GM21786 (cell line): ENCODE data around the gene MSANTD3.

ENCODE experiments used
- ATAC-seq: cut with Tn5 transposase; IDR thresholded peaks from one replicate; pipeline ENCODE4 v1.9.1; 2021; ENCODE audit not compliant: unreplicated experiment

The MSANTD3 gene

GRCh38 chr9:100465274-100465673 is 38.3 kb downstream of the MSANTD3 start:
- ATAC-seq = no peak

GRCh38 chr9:100465761-100466160 is 38.8 kb downstream of the MSANTD3 start:
- ATAC-seq = no peak

- no peak for ATAC-seq
Measured at GRCh38 chr9:100466171-100466828, 39.4 kb downstream of the MSANTD3 start.

GRCh38 chr9:100466829-100467221 is 39.9 kb downstream of the MSANTD3 start:
- ATAC-seq = peak; percentile 56

- ATAC-seq = no peak
Measured at GRCh38 chr9:100468041-100468440, 41.1 kb downstream of the MSANTD3 start.

GRCh38 chr9:100472268-100472667 is 45.3 kb downstream of the MSANTD3 start:
- ATAC-seq = no peak

GRCh38 chr9:100472788-100473275 is 45.9 kb downstream of the MSANTD3 start, which contains the start of gene TMEFF1:
Gene TMEFF1, plus strand, starts transcription at chr9:100473149. Its CDS starts 396 bp downstream, at chr9:100473545.
- ATAC-seq = peak; percentile 48

- peak; percentile 56 for ATAC-seq
Measured at GRCh38 chr9:100473276-100474081, 46.5 kb downstream of the MSANTD3 start.

- ATAC-seq = no peak
Measured at GRCh38 chr9:100474082-100474923, 47.4 kb downstream of the MSANTD3 start.

- no peak for ATAC-seq
Measured at GRCh38 chr9:100474924-100475276, 48.0 kb downstream of the MSANTD3 start.

- ATAC-seq = no peak
Measured at GRCh38 chr9:100477241-100477640, 50.3 kb downstream of the MSANTD3 start.

- no peak for ATAC-seq
Measured at GRCh38 chr9:100478192-100478591, 51.2 kb downstream of the MSANTD3 start.

- ATAC-seq = no peak
Measured at GRCh38 chr9:100479820-100480219, 52.9 kb downstream of the MSANTD3 start.

GRCh38 chr9:100485196-100485595 is 58.3 kb downstream of the MSANTD3 start:
- no peak for ATAC-seq

GRCh38 chr9:100486479-100487176 is 59.7 kb downstream of the MSANTD3 start:
- ATAC-seq = no peak

- no peak for ATAC-seq
Measured at GRCh38 chr9:100488177-100488576, 61.2 kb downstream of the MSANTD3 start.

GRCh38 chr9:100489836-100490235 is 62.9 kb downstream of the MSANTD3 start:
- no peak for ATAC-seq

GRCh38 chr9:100492952-100493351 is 66.0 kb downstream of the MSANTD3 start:
- ATAC-seq = no peak

GRCh38 chr9:100498592-100498991 is 71.6 kb downstream of the MSANTD3 start:
- no peak for ATAC-seq

- ATAC-seq = no peak
Measured at GRCh38 chr9:100499460-100499859, 72.5 kb downstream of the MSANTD3 start.

- ATAC-seq = no peak
Measured at GRCh38 chr9:100499866-100500265, 72.9 kb downstream of the MSANTD3 start.
